Endothelial cell of umbilical vein (primary cell): ENCODE measurements around the gene RAB1B. TPM values are rescaled to one million over a fixed set of nuclear protein-coding genes. Genes with fewer than 3 reads are reported as not detected.

Experiments used
- BruUV-seq: library from RNA; stranded (reverse); fragments of 400-500 nt; replicated peaks from 2 replicates; lab custom pipeline; 2021; lab: Mats Ljungman, UMichigan
- CTCF ChIA-PET: fragments of 300-600, 350-600 bp; sonication (Branson Sonifier 250); formaldehyde crosslinking; loops from one replicate; lab custom pipeline; 2021; ENCODE audit warnings: antibody characterized with exemption, inconsistent platforms; lab: Charles Lee
- POLR2A ChIA-PET: fragments of 300-600, 350-600 bp; sonication (Branson Sonifier 250); formaldehyde crosslinking; loops from one replicate; lab custom pipeline; 2021; ENCODE audit warnings: antibody characterized with exemption, inconsistent platforms; lab: Charles Lee
- DNase-seq: peaks from one replicate; pipeline ENCODE4 v3.0.0-alpha.2; 2011; ENCODE audit warnings: low read depth, low spot score
- FAIRE-seq: peaks from 2 replicates; lab custom pipeline; 2011; peaks lifted over from hg19 to GRCh38; lab: Jason Lieb, UNC
- H2AFZ ChIP-seq: 2 replicates; pipeline ENCODE4 v1.6.0; 2012; ENCODE audit warnings: low read depth, low read length, control low read depth, inconsistent platforms
- H3K27ac ChIP-seq: 2 replicates; pipeline ENCODE4 v1.5.1; 2011; ENCODE audit warnings: low read depth, mild to moderate bottlenecking, control low read depth, low read length, moderate library complexity; ENCODE audit not compliant: insufficient read depth
- H3K27me3 ChIP-seq, 2 experiments: 2 replicates each; pipeline versions ENCODE4 v1.6.0 to v1.6.1; 2011; ENCODE audit warnings: low read length in 2 of 2, mixed read lengths in 1 of 2; ENCODE audit not compliant: control insufficient read depth in 2 of 2, insufficient read depth in 2 of 2
- H3K36me3 ChIP-seq, 2 experiments: 2 replicates in 1 of 2; 3 replicates in 1 of 2; pipeline ENCODE4 v1.5.1; 2011; ENCODE audit warnings: low read length in 2 of 2, mild to moderate bottlenecking in 1 of 2, moderate library complexity in 1 of 2; ENCODE audit not compliant: control insufficient read depth in 2 of 2, insufficient read depth in 2 of 2; ENCODE audit errors: extremely low read depth in 1 of 2
- H3K4me1 ChIP-seq: 3 replicates; pipeline ENCODE4 v1.5.1; 2011; ENCODE audit warnings: mild to moderate bottlenecking, low read length; ENCODE audit not compliant: control insufficient read depth, insufficient read depth; ENCODE audit errors: extremely low read depth
- H3K4me2 ChIP-seq: 2 replicates; pipeline ENCODE4 v1.6.1; 2011; ENCODE audit warnings: low read length, control low read depth, mixed read lengths; ENCODE audit not compliant: insufficient read depth
- H3K4me3 ChIP-seq, 3 experiments: fragments of 200-600 bp in 1 of 3; sonication (generic), shearing (Covaris generic) in 1 of 3; replicated peaks in 1 of 3; 2 replicates each; pipeline ENCODE4 v1.5.1; 2011 to 2016; ENCODE audit warnings: control low read depth in 3 of 3, low read length in 3 of 3, mild to moderate bottlenecking in 2 of 3, inconsistent platforms in 1 of 3, low read depth in 1 of 3, moderate library complexity in 1 of 3; ENCODE audit not compliant: insufficient read depth in 1 of 3
- H3K79me2 ChIP-seq: 2 replicates; pipeline ENCODE4 v1.6.0; 2012; ENCODE audit warnings: low read length, inconsistent platforms; ENCODE audit not compliant: control insufficient read depth, insufficient read depth
- H3K9ac ChIP-seq: replicated peaks from 2 replicates; pipeline ENCODE3; 2011; ENCODE audit warnings: low read length, control low read depth; ENCODE audit not compliant: insufficient read depth; ENCODE audit errors: extremely low read depth
- H3K9me1 ChIP-seq: replicated peaks from 3 replicates; pipeline ENCODE4 v1.6.0; 2011; ENCODE audit warnings: mild to moderate bottlenecking, low read length; ENCODE audit not compliant: control insufficient read depth, insufficient read depth; ENCODE audit errors: extremely low read depth
- H3K9me3 ChIP-seq: replicated peaks from 2 replicates; pipeline ENCODE4 v1.5.1; 2012; ENCODE audit warnings: low read length, inconsistent platforms; ENCODE audit not compliant: control insufficient read depth, insufficient read depth
- H4K20me1 ChIP-seq: replicated peaks from 2 replicates; pipeline ENCODE3; 2011; ENCODE audit warnings: mild to moderate bottlenecking, low read length; ENCODE audit not compliant: control insufficient read depth, insufficient read depth; ENCODE audit errors: extremely low read depth
- CTCF ChIP-seq, 2 donors: IDR thresholded peaks; 1 replicate in 1 of 2; 2 replicates in 1 of 2; pipeline ENCODE4 v1.5.1; 2011; ENCODE audit warnings: low read length in 2 of 2, mild to moderate bottlenecking in 2 of 2, moderate library complexity in 2 of 2, control low read depth in 1 of 2, inconsistent platforms in 1 of 2, low read depth in 1 of 2; ENCODE audit not compliant: insufficient read depth in 1 of 2; ENCODE audit errors: extremely low read depth in 1 of 2
- EZH2 ChIP-seq: IDR thresholded peaks from 2 replicates; pipeline ENCODE4 v1.6.1; 2012; ENCODE audit warnings: borderline replicate concordance, low read depth, mild to moderate bottlenecking, moderate library complexity, low read length, inconsistent platforms; ENCODE audit not compliant: severe bottlenecking
- FOS ChIP-seq: IDR thresholded peaks from 2 replicates; pipeline ENCODE4 v1.6.1; 2011; ENCODE audit warnings: mild to moderate bottlenecking, low read length, moderate library complexity, borderline replicate concordance; ENCODE audit not compliant: insufficient read depth
- GATA2 ChIP-seq: IDR thresholded peaks from 2 replicates; pipeline ENCODE4 v1.7.0; 2011; ENCODE audit warnings: low read depth, mild to moderate bottlenecking, moderate library complexity, mixed read lengths, low read length; ENCODE audit not compliant: insufficient read length, insufficient read depth
- JUN ChIP-seq: IDR thresholded peaks from 2 replicates; pipeline ENCODE4 v1.6.1; 2011; ENCODE audit warnings: borderline replicate concordance, low read depth; ENCODE audit not compliant: insufficient read length, insufficient read depth
- MAX ChIP-seq: IDR thresholded peaks from 2 replicates; pipeline ENCODE4 v1.6.1; 2011; ENCODE audit not compliant: insufficient read depth, insufficient read length
- MYC ChIP-seq: IDR thresholded peaks from one replicate; pipeline ENCODE4 v1.6.1; 2011; ENCODE audit warnings: mild to moderate bottlenecking, low read depth, low read length
- POLR2A ChIP-seq: IDR thresholded peaks from 2 replicates; pipeline ENCODE4 v1.6.1; 2012; ENCODE audit warnings: low read depth, mild to moderate bottlenecking, control low read depth, low read length
- POLR2AphosphoS5 ChIP-seq: IDR thresholded peaks from 2 replicates; pipeline ENCODE4 v1.6.1; 2012; ENCODE audit warnings: low read depth, mild to moderate bottlenecking, control low read depth, low read length, moderate library complexity; ENCODE audit not compliant: insufficient read depth
- dilution Hi-C: fragments of 300-500 bp; cut with MboI; formaldehyde crosslinking; loops from one replicate; pipeline ENCODE4 v1.15.0; 2019; ENCODE audit warnings: low sequenced_read_pairs; ENCODE audit not compliant: extremely low pct_ligation_motif_present
- intact Hi-C: fragments of 100-400 bp; cut with micrococcal nuclease; formaldehyde crosslinking; loops from one replicate; pipeline ENCODE4 v1.10.0; 2022
- polyA plus RNA-seq, 4 experiments: library from polyadenylated mRNA; depleted of rRNA in 3 of 4; stranded (reverse) in 3 of 4; unstranded in 1 of 4; fragments of >200 nt; gene quantifications; 2 replicates each; pipeline versions ENCODE4 v1.2.1 to v1.2.3, GENCODE V29; 2011 to 2012; ENCODE audit warnings: missing spikeins in 1 of 4
- total RNA-seq: library from RNA; stranded (reverse); gene quantifications from 2 replicates; pipeline ENCODE4 v1.2.3, GENCODE V29; 2021

The RAB1B gene
- total and polyA plus RNA-seq, 2 donors (not counting 3 experiments of a cell fraction or from before 2014, with no cell fraction given), result 171 to 383 TPM

GRCh38 chr11:66279092-66279734, 10.8 kb downstream of the RAB1B start:
- no peaks in the 10 kb centered on the region for H3K9me1 ChIP-seq
- intact Hi-C loops (no loop called here), dilution Hi-C loops (no loop called here)
- no peaks in the 10 kb centered on the region for H3K4me1 ChIP-seq
- H3K27ac ChIP-seq, result no peak overlapping the region
- no peaks in the 10 kb centered on the region for H3K9me3 ChIP-seq
- no peak overlapping the region for H3K4me2 ChIP-seq
- ChIA-PET CTCF (interaction anchor here (1.1 kb wide), 1 partner anchor 8 kb away, joined by 3 read pairs; no protein-coding TSS in a partner anchor), POLR2A (no interaction called here)
- BruUV-seq, result no TSS peak
- FAIRE-seq, result no peak
- DNase-seq, result no peak
- no peaks in the 10 kb centered on the region for H4K20me1 ChIP-seq
- no peak overlapping the region for H2AFZ ChIP-seq
- H3K4me3 ChIP-seq, result no peak overlapping the region
- no peak for TF ChIP-seq MAX
- no peak for TF ChIP-seq GATA2
- no peak for TF ChIP-seq CTCF (IDR thresholded peaks at IDR 0.05; ENCODE audit: extremely low read depth in 1 of 2, insufficient read depth in 1 of 2, low read depth in 1 of 2, low read length in 2 of 2)
- no peak for TF ChIP-seq EZH2
- no peak for TF ChIP-seq JUN
- TF ChIP-seq POLR2A, result no peak
- no peak for TF ChIP-seq POLR2AphosphoS5
- TF ChIP-seq FOS, result no peak
- TF ChIP-seq MYC, result no peak
- no peak overlapping the region for H3K9ac ChIP-seq
- peaks cover under 1 to 20% of the 10 kb centered on the region in 2 experiments for H3K36me3 ChIP-seq
- peaks cover 0 to 4% of the 10 kb centered on the region in 2 experiments for H3K27me3 ChIP-seq
- no peaks in the 10 kb centered on the region for H3K79me2 ChIP-seq
